ENCODE results near the gene KRTAP10-4. TPM values are rescaled to one million over a fixed set of nuclear protein-coding genes. Genes with fewer than 3 reads are reported as not detected.

KRTAP10-4 gene
- total and polyA plus RNA-seq, 2 experiments from 2014 or later: not detected

GRCh38 chr21:44552681-44553080 is 20.8 kb upstream of the KRTAP10-4 start:
- H3K9me2 ChIP-seq (ENCODE audit: insufficient read depth): no peaks in the 10 kb centered on the region
- H3K4me1 Mint-ChIP-seq: peaks cover 53% of the 10 kb centered on the region
- TF ChIP-seq CTCF (conservative IDR thresholded peaks at IDR 0.05; ENCODE audit: low read depth in 2 of 2) (no peak), EZH2 (IDR thresholded peaks at IDR 0.05; ENCODE audit: low read depth, unreplicated experiment) (no peak), EZH2phosphoT487 (IDR thresholded peaks at IDR 0.05; ENCODE audit: unreplicated experiment) (no peak), JUNB (IDR thresholded peaks at IDR 0.05; ENCODE audit: unreplicated experiment) (no peak), NANOG (IDR thresholded peaks at IDR 0.05; ENCODE audit: borderline replicate concordance) (no peak), ETS1 (IDR thresholded peaks at IDR 0.05) (no peak)
- H3K27me3 Mint-ChIP-seq (ENCODE audit: insufficient read depth, low read depth, poor library complexity): peaks cover 19% of the 10 kb centered on the region
- no peak overlapping the region for H3K4me2 ChIP-seq
- ATAC-seq (no peak), DNase-seq (ENCODE audit: low spot score) (no peak)
- no peaks in the 10 kb centered on the region for H3K79me2 ChIP-seq (replicated peaks; ENCODE audit: insufficient read depth)
- no peak overlapping the region for H3K27ac ChIP-seq (ENCODE audit: low read depth)
- H4K20me1 ChIP-seq (replicated peaks; ENCODE audit: insufficient read depth): no peaks in the 10 kb centered on the region
- H3K36me3 ChIP-seq (ENCODE audit: insufficient read depth): no peaks in the 10 kb centered on the region
- H2AFZ ChIP-seq: no peak overlapping the region
- no peak overlapping the region for H3K27ac Mint-ChIP-seq
- peaks cover 1% of the 10 kb centered on the region; the same call in 2 of the 3 replicates for H3K9me3 Mint-ChIP-seq
- H3K4me1 ChIP-seq (ENCODE audit: insufficient read depth): peaks cover 27% of the 10 kb centered on the region
- no peak overlapping the region for H3K4me3 Mint-ChIP-seq
- H3F3A ChIP-seq (replicated peaks; ENCODE audit: low read depth): 0 out of 2 replicates have a peak, but pooled peaks cover 2% of the 10 kb centered on the region
- H3K4me3 ChIP-seq: no peak overlapping the region
- H3K36me3 Mint-ChIP-seq (ENCODE audit: low read depth): peaks cover 1% of the 10 kb centered on the region
- H3K27me3 ChIP-seq (ENCODE audit: insufficient read depth): no peaks in the 10 kb centered on the region

DNA sequence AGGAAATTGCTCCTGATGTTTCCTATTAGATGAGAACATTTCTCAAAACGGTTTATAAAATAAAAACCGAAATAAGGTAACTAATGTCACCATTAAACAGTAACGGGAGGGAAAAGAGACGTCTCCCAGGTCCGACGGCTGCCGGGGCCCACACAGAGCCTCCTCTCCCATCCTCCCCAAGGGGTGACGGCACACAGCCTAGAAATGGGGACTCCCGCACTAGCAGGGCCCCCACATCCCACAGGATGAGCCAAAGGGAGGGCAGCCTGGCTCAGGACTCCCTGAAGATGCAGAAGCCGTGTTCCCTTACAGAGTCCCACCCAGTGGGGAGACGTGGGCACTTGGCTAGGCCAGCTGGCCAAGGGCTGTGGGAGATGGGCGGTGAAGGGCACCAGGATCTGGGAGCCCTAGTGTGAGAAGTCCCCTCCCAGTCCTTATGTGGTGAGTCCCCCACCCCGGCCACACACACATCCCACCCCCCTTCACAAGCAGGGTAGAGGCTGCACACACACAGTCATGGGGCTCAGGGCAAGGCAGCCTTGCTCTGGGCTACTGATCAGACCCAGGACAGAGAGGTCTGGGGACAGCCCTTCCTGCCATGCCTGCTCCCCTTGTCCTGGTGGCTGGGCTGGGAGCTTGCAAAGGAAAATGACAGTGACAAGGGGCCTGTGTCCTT is 18.2 kb upstream of the KRTAP10-4 start:
- Histone ChIP-seq H3K4me1 (ENCODE audit: insufficient read depth) (peaks cover 10% of the 10 kb centered on the region; the same call in 1 of the 2 replicates), H3K4me3 (no peak overlapping the region), H2AFZ (no peak overlapping the region), H3F3A (replicated peaks; ENCODE audit: low read depth) (0 out of 2 replicates have a peak, but pooled peaks cover 2% of the 10 kb centered on the region), H3K27ac (ENCODE audit: low read depth) (no peak overlapping the region), H4K20me1 (replicated peaks; ENCODE audit: insufficient read depth) (no peaks in the 10 kb centered on the region), H3K36me3 (ENCODE audit: insufficient read depth) (no peaks in the 10 kb centered on the region), H3K9me2 (ENCODE audit: insufficient read depth) (no peaks in the 10 kb centered on the region), H3K27me3 (ENCODE audit: insufficient read depth) (no peaks in the 10 kb centered on the region), H3K4me2 (no peak overlapping the region), H3K79me2 (replicated peaks; ENCODE audit: insufficient read depth) (no peaks in the 10 kb centered on the region)
- no peaks in the 10 kb centered on the region; the same call in 2 of the 3 replicates for H3K36me3 Mint-ChIP-seq (ENCODE audit: low read depth)
- peaks cover 38% of the 10 kb centered on the region for H3K4me1 Mint-ChIP-seq
- H3K27ac Mint-ChIP-seq: no peak overlapping the region
- ATAC-seq (no peak), DNase-seq (ENCODE audit: low spot score) (no peak)
- peaks cover 13% of the 10 kb centered on the region for H3K27me3 Mint-ChIP-seq (ENCODE audit: insufficient read depth, low read depth, poor library complexity)
- H3K9me3 Mint-ChIP-seq: no peaks in the 10 kb centered on the region
- no peak overlapping the region for H3K4me3 Mint-ChIP-seq
- TF ChIP-seq JUNB (IDR thresholded peaks at IDR 0.05; ENCODE audit: unreplicated experiment) (no peak), REST (IDR thresholded peaks at IDR 0.05; ENCODE audit: unreplicated experiment) (no peak), CREB1 (CRISPR knock-in tag; IDR thresholded peaks at IDR 0.05; ENCODE audit: low read depth) (no peak), ETS1 (IDR thresholded peaks at IDR 0.05) (no peak), EZH2phosphoT487 (IDR thresholded peaks at IDR 0.05; ENCODE audit: unreplicated experiment) (no peak), NANOG (IDR thresholded peaks at IDR 0.05; ENCODE audit: borderline replicate concordance) (no peak), ZNF114 (CRISPR knock-in tag; IDR thresholded peaks at IDR 0.05) (no peak)

Measured in GM23338 (cell line).